HG02642 (cell line): ENCODE data around the gene FOXN3.

ENCODE experiments used
- ATAC-seq: cut with Tn5 transposase; IDR thresholded peaks from one replicate; pipeline ENCODE4 v1.9.1; 2021; ENCODE audit warnings: mild to moderate bottlenecking; ENCODE audit not compliant: unreplicated experiment, poor library complexity

Gene FOXN3

DNA sequence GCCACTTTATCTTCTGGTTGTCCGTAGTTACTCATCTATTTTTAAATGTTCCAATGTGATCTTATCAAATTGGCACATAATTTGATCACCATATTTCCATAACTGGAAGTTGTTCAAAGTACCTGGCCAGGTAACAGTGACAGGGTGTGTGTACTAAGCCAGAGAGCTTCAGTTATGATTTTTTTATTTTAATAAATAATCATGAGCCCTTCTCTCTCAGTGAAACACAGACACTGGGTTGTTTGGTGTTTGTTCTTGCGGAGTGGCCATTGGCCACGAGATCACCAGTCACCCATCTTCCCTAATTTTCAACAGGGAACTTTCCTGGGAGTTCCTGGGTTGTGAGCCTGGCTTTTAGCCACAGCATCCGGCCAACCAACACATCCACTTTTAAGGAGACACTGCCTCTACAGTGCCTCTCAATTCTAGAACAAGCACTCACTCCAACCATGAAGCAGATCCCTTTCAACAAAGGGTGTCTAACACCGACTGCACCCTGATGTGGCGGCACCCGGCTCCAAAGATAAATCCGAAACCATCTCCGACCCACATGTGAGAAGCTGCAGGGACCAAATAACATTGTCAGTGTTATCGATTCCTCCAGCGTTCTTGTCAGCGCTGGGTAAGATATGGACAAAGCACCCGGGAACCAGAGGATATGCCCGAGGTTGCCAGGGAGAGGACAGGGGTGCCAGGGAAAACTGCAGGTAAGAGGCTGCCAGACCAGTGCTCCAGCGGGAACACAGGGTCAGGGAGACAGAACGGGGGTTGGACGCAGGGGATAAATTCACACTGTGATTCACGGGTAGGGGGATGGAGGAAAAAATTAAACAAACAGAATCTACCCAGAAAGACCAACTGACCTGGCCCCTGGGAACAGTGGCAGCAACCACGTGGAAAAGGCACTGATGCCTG, 49.9 kb downstream of the FOXN3 start:
- ATAC-seq = no peak

DNA sequence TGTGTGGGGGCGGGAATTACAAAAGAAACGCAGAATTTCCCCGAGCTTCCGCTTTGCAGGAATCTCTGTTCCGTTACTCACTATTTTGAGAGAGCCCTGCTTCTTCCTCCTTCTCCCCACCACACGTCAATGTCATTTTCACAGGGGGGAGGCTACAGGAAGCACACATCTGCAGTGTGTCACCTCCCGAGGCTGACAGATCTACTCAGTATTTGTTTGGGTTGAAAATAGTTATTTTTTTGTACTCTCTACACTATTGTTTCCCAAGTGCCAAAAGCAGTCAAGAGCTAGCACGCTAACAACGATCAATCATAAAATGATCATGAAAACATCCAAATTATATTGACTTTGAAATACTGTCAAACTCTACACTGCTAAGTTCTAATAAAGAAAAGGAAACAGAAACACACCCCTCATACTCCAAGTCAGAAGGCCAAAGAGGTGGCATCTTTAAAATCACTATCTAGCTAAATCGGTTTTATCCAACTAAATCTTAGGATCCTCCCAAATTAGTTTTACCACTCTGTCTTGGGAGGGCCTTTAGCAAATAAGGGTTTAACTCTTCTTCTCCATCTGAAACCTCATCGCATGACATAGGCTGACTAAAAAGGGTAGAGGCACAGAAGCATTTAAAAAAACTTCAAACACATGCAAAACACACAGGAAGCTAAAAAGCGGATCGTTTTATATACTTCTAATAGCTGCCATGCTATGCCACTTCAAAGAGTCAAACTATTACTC, 51.8 kb downstream of the FOXN3 start:
- ATAC-seq = peak; percentile 96

DNA sequence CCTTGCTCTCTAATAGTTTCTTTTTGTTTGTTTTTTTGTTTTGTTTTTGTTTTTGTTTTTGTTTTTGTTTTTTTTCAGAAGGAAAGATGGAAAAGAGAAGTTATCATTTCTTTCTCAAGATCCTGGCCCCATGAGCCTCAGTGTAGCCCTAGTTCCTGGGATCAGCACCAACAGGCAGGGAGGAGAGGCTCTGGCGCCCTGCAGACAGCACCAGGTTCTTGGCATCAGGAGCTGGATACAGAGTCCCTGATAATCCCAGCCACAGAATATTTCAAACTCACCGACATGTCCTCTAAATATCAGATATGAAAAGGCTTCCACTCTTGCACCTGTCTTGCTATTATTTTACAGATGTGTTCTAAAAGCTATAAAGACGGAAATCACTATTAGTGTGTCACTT, 52.7 kb downstream of the FOXN3 start:
- no peak for ATAC-seq

DNA sequence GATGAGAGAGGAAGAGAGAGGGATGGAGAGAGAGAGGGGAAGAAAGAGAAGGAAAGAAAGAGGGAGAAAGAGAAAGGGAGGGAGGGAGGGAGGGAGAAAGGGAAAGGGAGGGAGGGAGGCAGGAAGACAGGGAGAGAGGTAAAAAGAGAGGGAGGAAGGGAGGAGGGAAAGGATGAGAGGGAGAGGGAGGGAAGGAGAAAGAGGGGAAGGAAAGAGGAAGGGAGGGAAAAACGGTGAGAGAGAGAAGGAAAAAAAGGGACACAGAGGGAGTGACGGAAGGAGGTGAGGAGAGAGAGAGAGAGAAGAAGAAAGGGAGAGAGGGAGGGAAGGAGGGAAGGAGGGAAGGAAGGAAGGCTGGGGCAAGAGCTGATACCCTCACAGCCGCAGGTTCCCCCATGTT, 56.8 kb downstream of the FOXN3 start:
- ATAC-seq = no peak

DNA sequence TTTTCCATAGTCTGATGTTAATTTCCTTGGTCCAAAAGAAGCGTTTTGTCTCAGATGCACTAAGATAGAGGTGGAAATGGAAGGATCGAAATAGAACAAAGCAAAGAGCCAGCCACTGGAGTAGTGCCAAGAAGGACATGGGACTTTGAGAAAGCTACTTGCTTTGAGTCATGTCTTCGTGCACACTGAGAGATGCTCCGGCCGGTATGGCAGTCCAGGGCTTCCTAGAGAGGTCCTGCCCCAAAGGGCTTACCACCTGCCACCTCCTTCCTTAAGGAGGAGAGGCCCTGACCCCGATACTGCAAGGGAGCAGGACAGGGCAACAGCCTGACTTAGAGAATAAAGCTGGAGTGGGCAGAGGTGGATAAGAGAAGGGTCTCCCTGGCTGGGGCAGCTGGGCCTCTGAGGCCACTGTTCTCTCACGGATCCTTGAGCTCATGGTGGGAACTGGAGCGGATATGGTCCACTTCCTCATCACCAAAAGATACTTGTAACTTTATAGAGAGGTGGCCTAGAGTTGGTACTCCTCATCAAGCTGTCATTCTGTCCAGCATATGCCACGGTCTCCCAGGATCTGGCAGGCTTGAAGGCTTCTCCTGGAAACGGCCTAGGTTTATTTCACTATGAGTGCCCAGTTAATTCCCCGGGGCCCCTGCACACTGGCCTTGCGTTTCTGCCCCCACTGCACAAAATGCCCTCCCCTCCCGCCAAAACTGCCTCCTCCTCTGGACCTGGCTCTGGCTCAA, 57.4 kb downstream of the FOXN3 start:
- ATAC-seq = no peak

DNA sequence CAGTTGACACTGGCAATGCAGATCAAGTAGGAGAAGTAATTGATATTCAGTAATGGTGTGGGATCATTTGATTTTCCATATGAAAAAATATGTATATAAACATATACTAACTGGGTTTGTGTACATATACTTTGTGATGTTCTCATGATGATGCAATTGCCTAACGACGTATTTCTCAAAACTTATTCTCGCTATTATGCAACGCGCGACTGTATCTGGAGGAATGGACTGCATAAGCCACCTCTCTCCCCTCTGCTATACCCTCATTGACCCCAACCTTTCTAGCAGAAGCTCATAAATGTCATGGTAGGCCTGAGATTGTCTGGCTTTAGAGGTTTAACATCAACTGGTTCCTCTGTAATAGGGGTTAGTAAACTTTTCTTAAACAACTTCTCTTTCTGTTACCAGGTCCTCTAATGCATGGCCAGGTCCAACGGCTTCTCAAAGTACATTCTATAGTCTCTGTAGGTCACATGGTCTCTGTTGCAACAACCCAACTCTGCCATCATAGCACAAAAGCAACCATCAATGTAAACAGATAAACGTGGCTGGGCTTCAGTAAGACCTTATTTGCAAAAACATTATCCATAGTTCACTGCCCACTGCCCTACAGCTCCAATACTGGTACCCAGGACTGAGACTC, 59.3 kb downstream of the FOXN3 start:
- ATAC-seq = no peak

DNA sequence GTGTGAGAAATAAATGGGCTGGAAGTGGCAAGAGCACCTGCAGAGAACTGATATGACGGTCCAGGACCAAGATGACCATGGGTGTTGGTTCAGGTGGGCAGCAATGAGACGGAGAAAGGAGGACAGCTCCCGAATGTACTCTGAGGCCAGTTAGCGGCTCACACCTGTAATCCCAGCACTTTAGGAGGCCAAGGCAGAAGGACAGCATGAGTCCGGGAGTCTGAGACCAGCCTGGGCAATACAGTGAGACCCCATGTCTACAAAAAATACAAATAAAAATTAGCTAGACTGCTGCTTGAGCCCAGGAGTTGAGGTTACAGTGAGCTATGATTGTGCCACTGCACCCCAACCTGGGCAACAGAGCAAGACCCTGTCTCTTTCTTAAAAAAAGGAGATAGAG, 60.1 kb downstream of the FOXN3 start:
- no peak for ATAC-seq

DNA sequence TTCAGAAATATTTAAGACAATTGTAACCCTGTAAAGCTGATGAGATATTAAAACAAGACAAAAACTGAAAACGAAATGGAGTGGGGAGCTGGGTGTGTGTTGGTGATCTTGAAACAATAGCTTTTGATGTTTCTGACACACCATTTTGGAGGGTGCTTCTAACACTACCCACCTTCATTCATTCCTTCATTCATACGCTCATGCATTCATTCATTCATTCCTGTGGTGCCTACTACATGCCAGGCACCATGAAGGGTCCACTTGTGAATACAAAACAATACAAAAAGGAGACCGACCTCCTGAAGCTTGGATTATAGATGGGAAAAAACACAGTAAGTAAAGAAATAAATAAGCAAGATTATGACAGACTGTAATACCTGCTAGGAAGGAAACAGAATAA, 60.5 kb downstream of the FOXN3 start:
- ATAC-seq = no peak

DNA sequence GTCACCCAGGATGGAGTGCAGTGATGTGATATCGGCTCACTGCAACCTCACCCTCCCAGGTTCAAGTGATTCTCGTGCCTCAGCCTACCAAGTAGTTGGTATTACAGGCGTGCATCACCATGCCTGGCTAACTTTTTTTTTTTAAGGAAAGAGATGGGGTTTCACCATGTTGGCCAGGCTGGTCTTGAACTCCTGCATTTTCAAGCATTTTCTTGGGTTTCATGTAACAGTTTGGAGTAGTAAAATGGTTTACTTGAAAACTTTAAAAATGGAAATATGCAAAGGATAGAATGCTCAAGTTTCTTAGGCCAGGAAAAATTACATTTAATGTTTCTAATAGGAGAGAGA, 63.3 kb downstream of the FOXN3 start:
- ATAC-seq = no peak

DNA sequence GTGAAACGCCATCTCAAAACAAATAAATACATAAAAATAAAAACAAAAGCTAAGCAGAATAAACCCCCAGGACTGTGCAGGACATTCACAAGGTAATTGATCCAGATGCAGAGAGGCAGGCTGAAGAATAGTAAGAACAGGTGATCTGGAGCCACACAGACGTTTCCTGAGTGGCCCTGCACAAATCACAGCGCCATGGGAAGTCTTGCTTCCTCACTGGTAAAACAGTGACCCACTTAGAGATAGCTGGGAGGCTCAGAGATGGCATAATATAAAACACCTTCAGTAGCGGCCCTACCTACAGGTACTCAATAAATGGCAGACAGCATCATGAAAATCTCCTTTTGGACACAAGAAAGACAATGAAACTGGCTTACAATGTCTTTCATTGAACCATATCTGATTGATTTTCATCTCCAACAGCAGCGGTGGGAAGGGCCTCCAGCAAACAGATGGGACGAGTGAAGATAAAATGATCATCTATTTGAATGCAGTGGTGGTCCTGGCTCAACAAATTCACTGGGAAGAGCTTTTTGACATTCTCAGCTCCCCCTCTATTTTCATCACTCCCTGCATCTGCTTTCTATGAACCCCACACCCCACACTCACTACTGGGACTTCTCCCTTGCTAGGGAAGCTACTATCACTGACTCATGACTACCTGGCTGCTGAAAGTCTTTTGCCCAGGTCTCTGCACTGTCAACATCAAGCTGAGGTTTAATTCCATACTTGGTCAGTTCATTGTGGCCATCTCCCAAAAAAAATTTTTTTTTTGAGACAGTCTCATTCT, 63.9 kb downstream of the FOXN3 start:
- ATAC-seq = no peak

DNA sequence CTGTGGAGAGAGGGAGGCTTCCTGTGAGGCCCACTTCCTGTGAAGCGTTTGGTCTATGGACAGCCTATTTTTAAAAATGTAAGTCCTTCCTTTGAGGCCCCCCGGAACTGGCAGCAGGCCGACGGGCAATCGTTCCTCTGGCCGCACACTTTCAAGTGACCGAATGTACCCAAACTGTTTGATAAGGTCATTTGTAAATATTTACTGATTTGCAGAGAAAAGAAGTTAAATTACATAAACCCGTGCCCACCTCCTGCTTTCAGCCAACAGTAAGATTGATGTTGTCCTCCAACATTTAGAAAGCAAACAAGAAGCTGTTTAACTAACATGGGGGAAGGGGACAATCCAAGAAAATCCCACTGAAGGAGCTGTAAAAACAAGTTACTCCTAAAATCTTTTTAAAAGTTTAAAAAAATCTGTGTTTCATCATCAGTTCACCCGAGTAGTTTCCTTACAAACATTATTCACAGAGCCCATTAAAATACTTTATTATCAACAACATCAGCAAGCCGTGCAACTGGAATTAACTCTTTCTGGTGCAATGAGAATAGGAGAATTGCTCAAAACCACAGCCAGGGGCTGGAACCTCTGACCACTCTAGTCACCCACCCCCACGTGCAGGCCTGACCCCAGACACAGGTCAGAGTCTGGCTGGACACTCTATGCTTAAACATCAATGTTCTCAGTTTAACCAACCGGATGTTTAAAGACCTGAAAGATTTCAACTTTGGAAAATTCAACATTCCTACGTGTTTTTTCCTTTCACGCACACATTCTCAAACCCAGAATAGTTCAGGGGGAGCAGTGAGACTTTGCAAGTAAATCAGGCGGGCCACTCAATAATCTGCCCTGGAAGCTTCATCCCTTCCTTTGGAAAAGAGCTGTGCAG, 65.3 kb downstream of the FOXN3 start:
- ATAC-seq = peak; percentile 68

DNA sequence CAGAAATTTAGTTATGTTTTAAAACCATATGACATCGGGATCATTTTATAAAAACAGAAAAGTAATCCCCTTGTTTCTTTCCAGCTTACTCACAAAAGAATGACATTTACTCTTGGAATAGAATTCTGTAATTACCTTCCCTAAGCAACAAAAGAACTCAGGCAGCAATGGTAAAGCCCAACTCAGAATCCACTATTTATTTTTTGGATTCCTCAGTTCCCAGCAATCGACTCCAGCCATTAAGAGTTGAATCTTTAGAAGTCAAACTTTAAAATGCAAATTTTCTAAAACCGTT, 65.9 kb downstream of the FOXN3 start:
- no peak for ATAC-seq

DNA sequence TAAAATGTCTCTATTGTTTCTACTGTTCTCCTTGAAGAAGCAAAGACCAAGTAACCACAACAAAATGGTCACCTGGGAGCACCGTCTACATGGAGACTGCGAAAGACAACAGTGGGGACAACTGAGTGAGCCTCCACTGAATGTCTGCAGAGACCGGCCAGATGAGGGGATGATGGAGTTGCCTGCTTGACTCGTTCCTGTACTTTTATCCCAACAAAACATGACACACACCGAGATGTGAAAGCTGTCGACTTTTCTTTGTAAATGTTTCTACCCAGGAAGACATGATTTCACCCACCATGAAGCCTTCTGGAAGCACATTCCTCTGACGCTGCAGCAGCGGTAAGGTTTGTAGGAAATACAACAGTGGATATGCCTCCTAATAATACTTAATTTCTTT, 66.9 kb downstream of the FOXN3 start:
- ATAC-seq = no peak

DNA sequence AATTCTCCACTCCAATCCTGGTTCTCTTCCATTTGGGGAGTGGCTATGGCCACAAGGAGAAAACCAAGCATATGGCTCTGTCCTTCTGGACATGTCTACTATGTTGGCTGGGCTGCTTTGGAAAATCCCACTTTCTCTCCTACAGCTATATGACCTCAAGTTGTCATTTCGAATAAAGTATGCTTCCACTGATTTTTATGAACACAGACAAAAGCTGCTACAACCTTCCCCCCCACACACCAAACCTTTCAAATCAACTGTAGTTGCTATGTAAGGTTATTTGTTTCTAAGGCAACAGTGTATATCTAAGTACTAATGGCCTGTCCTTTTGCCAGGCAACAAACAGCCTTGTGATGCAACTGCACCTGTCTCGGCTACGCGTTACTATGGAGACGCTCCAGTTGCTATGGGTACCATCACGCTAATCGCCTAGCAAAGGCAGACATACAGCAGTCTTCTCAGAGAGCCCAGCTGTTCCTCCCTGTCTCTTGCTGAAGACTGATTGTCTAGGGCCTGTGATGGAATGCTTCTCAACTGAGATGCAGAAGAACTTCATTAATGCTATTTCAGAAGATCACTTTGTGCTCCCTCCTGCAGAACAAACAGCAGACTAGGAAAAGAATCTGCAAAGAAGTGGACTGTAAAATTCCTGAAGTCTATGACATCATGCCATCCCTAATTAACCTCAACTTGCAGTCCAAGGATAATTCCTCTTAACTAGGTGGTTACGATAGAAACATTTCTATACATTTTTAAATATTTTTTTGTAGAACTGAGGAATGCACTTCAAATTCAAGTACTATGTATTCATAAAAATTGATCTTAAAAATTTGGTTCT, 67.6 kb downstream of the FOXN3 start:
- no peak for ATAC-seq

DNA sequence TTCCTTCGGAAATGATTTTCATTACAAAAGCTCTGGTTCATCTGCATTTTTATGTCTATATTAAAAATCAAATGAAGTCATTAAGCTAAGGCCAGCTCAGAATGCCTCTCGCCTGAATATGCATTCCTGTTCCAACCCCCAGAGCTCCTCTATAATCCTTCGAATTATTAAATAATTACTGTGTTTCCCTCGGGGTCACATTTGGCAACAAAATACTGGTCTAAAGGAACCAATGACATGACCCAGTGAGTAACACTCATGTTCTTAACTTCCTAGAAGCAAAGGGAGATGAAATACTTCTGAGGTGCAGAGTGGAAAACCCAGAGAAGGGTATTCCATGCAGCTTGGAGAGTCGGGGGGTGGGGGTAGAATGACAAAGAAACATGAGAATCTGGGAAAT, 68.3 kb downstream of the FOXN3 start:
- no peak for ATAC-seq

DNA sequence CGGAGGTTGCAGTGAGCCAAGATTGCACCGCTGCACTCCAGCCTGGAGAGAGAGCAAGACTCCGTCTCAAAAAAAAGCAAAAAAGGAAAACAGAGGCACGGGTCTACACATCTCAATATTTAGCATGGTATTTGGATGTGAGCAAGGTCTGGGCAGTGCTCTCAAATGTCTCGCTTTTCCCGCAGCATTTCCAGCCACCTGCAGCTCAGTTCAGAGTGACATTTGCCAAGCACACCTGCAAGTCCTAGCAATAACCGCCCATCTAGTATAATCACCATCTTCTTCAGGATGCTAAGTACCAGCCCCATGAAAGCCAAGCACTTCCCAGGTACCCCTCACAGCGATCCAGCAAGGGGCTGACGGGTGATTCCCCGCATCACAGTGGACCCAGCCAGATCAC, 69.1 kb downstream of the FOXN3 start:
- ATAC-seq = no peak

DNA sequence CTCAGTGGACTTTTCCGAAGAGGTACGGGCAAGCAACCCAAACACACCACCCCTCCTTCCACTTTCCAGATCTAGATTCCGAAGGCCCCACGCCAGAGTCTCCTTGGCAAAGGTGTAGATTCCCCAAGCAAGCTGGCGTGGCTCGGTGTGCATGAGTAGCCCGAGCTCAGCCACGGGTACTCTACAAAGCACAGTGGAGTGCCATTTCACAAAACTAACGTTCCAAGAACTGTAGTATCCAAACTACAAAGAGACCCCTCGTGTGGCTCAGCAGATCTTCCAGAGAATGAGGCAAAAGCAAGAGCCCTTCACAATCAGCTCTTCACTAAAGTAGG, 72.1 kb downstream of the FOXN3 start:
- ATAC-seq = no peak

DNA sequence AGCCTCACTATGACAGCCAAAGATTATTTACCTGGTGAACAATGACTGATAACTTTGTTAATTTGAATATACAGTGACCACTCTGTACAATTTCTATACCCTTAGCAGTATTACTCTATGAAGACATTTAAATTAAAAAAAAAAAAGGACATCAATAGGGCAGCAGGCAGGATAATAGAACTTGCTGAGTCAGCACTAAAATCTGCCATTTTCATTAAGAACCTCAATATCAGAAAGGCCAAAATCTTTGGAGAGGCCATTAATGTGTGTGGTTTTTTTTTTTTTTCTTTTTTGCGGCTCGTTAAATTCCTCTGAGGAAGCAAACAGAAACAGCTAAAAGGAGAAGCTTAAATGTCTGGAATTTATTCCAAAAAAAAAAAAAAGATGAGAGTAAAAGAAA, 73.7 kb downstream of the FOXN3 start:
- ATAC-seq = no peak
